BLaER1 (cell line): ENCODE data around the gene DEAF1.
"Not testable (repeated sequence)": the region's sequence is repeated elsewhere in the genome, so short reads cannot be mapped to it uniquely, and the experiment has no call there.

Experiments
- H3K27ac ChIP-seq: shearing (Covaris generic); formaldehyde crosslinking; 2 replicates; pipeline ENCODE4 v1.8.1; 2022
- H3K27me3 ChIP-seq: shearing (Covaris generic); formaldehyde crosslinking; 2 replicates; pipeline ENCODE4 v1.8.1; 2022
- H3K36me3 ChIP-seq: shearing (Covaris generic); formaldehyde crosslinking; 2 replicates; pipeline ENCODE4 v1.8.1; 2022
- H3K4me1 ChIP-seq: shearing (Covaris generic); formaldehyde crosslinking; 2 replicates; pipeline ENCODE4 v1.8.1; 2022
- H3K4me2 ChIP-seq: shearing (Covaris generic); formaldehyde crosslinking; 2 replicates; pipeline ENCODE4 v1.8.1; 2022
- H3K4me3 ChIP-seq: shearing (Covaris generic); formaldehyde crosslinking; 2 replicates; pipeline ENCODE4 v1.8.1; 2022
- H3K9ac ChIP-seq: shearing (Covaris generic); formaldehyde crosslinking; 2 replicates; pipeline ENCODE4 v1.8.1; 2022
- H3K9me3 ChIP-seq: shearing (Covaris generic); formaldehyde crosslinking; 2 replicates; pipeline ENCODE4 v1.8.1; 2022
- H4K20me1 ChIP-seq: shearing (Covaris generic); formaldehyde crosslinking; 2 replicates; pipeline ENCODE4 v1.8.1; 2022
- Cebpa-rat ChIP-seq: shearing (Covaris generic); IDR thresholded peaks from 2 replicates; pipeline ENCODE4 v1.8.1; 2022

Gene DEAF1, protein sequence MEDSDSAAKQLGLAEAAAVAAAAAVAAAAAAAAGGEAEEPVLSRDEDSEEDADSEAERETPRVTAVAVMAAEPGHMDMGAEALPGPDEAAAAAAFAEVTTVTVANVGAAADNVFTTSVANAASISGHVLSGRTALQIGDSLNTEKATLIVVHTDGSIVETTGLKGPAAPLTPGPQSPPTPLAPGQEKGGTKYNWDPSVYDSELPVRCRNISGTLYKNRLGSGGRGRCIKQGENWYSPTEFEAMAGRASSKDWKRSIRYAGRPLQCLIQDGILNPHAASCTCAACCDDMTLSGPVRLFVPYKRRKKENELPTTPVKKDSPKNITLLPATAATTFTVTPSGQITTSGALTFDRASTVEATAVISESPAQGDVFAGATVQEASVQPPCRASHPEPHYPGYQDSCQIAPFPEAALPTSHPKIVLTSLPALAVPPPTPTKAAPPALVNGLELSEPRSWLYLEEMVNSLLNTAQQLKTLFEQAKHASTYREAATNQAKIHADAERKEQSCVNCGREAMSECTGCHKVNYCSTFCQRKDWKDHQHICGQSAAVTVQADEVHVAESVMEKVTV

DNA sequence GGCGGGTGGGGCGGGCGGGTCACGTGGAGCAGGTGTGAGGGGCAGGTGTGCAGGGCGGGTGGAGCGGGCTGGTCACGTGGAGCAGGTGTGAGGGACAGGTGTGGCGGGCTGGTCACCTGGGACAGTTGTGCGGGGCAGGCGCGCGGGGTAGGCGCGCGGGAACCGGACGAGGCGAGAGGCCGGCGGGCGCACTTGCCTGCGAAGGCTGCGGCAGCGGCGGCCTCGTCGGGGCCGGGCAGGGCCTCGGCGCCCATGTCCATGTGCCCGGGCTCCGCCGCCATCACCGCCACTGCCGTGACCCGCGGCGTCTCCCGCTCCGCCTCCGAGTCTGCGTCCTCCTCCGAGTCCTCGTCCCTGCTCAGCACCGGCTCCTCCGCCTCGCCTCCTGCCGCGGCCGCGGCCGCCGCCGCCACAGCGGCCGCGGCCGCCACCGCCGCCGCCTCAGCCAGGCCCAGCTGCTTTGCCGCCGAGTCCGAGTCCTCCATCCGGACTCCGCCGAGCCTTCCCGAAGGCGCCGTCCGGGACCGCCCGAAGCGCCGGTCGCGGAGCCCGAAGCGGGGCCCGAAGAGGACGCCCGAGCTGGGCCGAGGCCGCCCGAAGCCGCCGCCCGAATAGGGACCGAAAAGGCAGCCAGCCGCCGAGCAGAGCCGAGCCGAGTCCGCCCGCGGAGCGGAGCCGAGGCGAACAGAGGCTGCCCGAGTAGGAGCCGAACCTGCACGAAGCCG, at the start of gene DEAF1:
TSS of gene DEAF1 (minus strand) at position 660 of the 725 bp plus-strand sequence. CDS start at position 485, 175 bp downstream.
- H3K4me1 ChIP-seq = peaks cover 77% of the 10 kb centered on the region

DNA sequence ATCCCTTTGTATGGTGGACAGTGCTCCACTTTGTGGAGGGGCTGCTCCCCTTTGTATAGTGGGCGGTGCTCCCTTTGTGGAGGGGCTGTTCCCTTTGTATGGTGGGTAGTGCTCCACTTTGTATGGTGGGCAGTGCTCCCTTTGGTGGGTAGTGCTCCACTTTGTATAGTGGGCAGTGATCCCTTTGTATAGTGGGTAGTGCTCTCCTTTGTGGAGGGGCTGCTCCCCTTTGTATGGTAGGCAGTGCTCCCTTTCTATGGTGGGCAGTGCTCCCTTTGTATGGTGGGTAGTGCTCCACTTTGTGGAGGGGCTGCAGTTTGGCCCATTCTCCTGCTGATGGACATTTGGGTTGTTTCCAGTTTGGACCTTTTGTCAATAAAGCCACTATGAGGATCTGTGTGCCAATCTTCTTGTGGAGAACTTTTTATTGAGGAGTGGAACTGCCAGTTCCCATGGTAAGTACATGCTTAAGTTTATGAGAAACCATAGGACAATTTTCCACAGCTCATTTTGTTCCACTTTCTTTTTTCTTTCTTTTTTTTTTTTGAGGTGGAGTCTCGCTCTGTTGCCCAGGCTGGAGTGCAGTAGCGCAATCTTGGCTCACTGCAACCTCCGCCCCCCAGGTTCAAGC, 47.7 kb upstream of the DEAF1 start:
- TF ChIP-seq Cebpa-rat = no peak
- Histone ChIP-seq H3K9ac (no peak overlapping the region), H3K27me3 (peaks cover 10% of the 10 kb centered on the region), H3K4me3 (no peak overlapping the region), H3K4me1 (peaks cover 24% of the 10 kb centered on the region), H3K36me3 (no peaks in the 10 kb centered on the region), H3K9me3 (no peaks in the 10 kb centered on the region), H4K20me1 (peaks cover 3% of the 10 kb centered on the region), H3K4me2 (no peak overlapping the region), H3K27ac (no peak overlapping the region)

More for the DNA sequence above, at the start of gene DEAF1:
- Histone ChIP-seq H3K4me3 (peak within 1 kb of the TSS; percentile 91), H3K27me3 (no peaks in the 10 kb centered on the region), H3K4me2 (peak within 1 kb of the TSS; percentile 98), H3K36me3 (peaks cover 19% of the 10 kb centered on the region), H3K27ac (peak within 1 kb of the TSS; percentile 99), H3K9me3 (no peaks in the 10 kb centered on the region), H3K9ac (peak within 1 kb of the TSS; percentile 98), H4K20me1 (peaks cover 65% of the 10 kb centered on the region)
- TF ChIP-seq Cebpa-rat = no peak

DNA sequence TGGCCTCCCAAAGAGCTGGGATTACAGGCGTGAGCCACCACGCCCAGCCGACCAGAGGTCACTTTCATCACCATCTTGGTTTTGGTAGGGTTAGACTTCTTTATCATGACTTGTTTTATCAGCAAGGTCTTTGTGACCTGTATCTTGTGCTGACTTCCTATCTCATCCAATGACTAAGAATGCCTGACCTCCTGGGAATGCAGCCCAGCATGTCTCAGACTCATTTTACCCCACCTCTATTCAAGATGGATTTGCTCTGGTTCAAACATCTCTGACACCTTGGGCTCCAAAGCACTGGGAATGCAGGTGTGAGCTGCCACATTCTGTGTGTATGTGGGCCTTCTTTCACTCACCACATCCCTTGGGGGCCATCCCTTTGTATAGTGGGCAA, 47.1 kb upstream of the DEAF1 start:
- no peak overlapping the region for H3K9ac ChIP-seq
- TF ChIP-seq Cebpa-rat = no peak
- H3K4me2 ChIP-seq = no peak overlapping the region
- no peak overlapping the region for H3K4me3 ChIP-seq
- H3K27me3 ChIP-seq = peaks cover 16% of the 10 kb centered on the region
- no peaks in the 10 kb centered on the region for H3K36me3 ChIP-seq
- no peaks in the 10 kb centered on the region for H3K9me3 ChIP-seq
- peaks cover 29% of the 10 kb centered on the region for H3K4me1 ChIP-seq
- no peak overlapping the region for H3K27ac ChIP-seq
- H4K20me1 ChIP-seq = no peaks in the 10 kb centered on the region

DNA sequence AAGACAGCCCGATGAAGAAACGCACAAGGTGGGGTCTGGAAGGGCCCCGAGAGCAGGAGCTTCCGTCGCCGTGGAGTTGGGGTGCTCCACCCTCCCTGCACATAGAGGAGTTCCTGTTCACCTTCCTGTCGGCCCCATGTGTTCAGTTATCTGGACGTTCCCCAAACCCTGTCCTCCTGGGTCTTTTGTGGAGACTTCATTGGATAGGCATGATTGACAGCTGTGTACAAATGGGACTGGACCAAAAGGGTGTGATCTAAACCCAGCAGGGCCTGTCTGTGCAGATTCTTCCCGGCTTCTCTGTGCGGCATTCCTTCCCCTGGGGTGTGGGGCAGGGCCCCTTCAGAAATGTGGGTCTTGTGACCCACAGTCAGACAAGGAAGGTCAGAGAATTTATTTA, 42.9 kb upstream of the DEAF1 start:
- H3K4me3 ChIP-seq, H3K27ac ChIP-seq, H3K36me3 ChIP-seq, H4K20me1 ChIP-seq, H3K9me3 ChIP-seq: not testable (repeated sequence)
- Histone ChIP-seq H3K4me2 (peak overlapping the region; percentile 65), H3K4me1 (peaks cover 28% of the 10 kb centered on the region), H3K27me3 (peaks cover 18% of the 10 kb centered on the region), H3K9ac (0 out of 2 replicates have a peak overlapping the region, but pooled peaks have one; percentile 3)

DNA sequence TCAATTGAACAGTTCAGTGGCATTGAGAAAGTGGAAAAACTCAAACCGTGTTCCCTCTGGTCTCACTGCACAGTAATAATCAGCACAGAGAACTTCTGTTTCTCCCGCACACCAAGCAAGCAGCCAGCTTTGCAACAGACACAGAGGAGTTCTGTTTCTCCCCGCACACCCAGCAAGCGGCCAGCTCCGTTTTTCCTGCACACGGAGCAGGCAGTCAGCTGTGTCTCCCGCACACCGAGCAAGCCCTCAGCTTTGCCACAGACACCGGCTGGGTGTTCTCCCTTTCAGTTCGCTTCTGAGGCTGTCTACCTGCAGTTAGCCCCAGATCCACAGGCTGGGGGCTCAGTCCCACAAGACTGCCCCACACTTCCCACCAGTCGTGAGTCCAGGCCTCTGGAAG, 42.3 kb upstream of the DEAF1 start:
- no peaks in the 10 kb centered on the region for H4K20me1 ChIP-seq
- no peak overlapping the region for H3K27ac ChIP-seq
- H3K4me2 ChIP-seq = peak overlapping the region; percentile 65
- H3K4me3 ChIP-seq = no peak overlapping the region
- H3K9me3 ChIP-seq = no peaks in the 10 kb centered on the region
- H3K36me3 ChIP-seq = no peaks in the 10 kb centered on the region
- peaks cover 25% of the 10 kb centered on the region for H3K4me1 ChIP-seq
- 0 out of 2 replicates have a peak overlapping the region, but pooled peaks have one; percentile 3 for H3K9ac ChIP-seq
- no peak for TF ChIP-seq Cebpa-rat
- H3K27me3 ChIP-seq = peaks cover 18% of the 10 kb centered on the region

DNA sequence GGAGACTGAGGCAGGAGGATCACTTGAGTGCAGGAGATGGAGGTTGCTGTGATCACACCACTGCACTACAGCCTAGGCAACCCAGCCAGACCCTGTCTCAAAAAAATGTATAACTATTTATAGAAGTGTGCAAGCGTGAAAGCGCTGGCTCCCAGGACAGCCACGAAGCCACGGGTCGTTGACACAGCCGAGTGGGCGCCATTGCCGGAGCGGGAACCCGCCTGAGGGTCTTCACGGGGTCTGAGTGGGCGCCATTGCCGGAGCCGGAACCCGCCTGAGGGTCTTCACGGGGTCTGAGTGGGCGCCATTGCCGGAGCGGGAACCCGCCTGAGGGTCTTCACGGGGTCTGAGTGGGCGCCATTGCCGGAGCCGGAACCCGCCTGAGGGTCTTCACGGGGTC, 39.5 kb upstream of the DEAF1 start:
- H3K9me3 ChIP-seq, H3K4me2 ChIP-seq, H3K27ac ChIP-seq, H3K4me3 ChIP-seq, H3K36me3 ChIP-seq, H3K9ac ChIP-seq, H4K20me1 ChIP-seq: not testable (repeated sequence)
- peaks cover 32% of the 10 kb centered on the region for H3K4me1 ChIP-seq
- peaks cover 18% of the 10 kb centered on the region for H3K27me3 ChIP-seq

DNA sequence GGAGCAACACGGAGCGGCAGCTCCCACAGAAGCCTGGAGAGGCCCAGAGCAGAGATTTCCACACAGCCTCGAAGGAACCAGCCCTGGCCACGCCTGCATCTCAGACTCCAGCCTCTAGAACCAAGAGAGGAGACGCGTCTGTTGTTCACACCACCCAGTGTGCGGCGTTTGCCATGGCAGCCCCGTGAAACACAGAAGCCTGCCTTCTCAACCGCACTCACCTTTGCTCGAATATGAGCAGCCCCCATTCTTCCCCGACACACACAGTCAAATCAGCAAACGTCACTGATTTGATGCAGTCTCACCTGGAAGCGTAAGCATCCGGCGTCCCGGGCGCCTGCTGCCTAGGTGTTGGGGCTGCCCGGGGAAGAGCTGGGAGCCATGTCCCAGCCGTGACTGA, 38.0 kb upstream of the DEAF1 start:
- Histone ChIP-seq H3K27me3 (peaks cover 12% of the 10 kb centered on the region), H3K36me3 (no peaks in the 10 kb centered on the region), H3K4me2 (no peak overlapping the region), H3K9me3 (no peaks in the 10 kb centered on the region), H3K4me3 (no peak overlapping the region), H3K4me1 (peaks cover 42% of the 10 kb centered on the region), H3K9ac (no peak overlapping the region), H4K20me1 (no peaks in the 10 kb centered on the region), H3K27ac (no peak overlapping the region)
- TF ChIP-seq Cebpa-rat = no peak

DNA sequence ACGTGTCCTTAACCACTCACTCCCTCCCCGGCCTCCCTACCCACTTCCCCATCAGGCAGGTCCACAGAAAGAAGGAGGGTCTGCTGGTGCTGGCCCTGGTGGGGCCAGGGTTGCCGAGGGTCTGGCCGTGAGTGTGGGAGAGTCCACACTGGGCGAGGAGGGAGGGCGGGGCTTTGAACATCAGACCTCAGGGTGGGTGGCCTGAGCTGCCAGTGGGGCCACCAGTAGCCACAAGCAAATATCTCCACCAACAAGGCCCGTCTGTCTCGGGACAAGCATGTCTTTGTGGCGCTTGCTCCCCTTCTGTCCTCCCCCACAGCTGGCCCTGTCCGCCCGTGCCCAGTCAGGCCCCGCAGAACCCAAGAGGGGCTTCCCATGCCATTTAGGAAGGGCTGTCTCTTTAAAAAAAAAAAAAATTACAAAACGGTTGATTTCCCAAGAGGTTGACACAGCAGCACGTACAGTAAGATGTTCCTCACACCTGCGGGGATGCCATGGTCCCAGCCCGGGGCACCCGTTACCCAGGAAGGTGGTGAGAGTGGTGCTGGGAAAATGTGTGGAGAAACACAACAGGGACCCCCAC, 34.6 kb upstream of the DEAF1 start:
- peak overlapping the region; percentile 44; the same call in 1 of the 2 replicates for H3K27ac ChIP-seq
- peaks cover 26% of the 10 kb centered on the region for H3K27me3 ChIP-seq
- H3K9me3 ChIP-seq = no peaks in the 10 kb centered on the region
- H3K4me2 ChIP-seq = peak overlapping the region; percentile 88
- no peak for TF ChIP-seq Cebpa-rat
- H3K36me3 ChIP-seq = no peaks in the 10 kb centered on the region
- no peak overlapping the region for H3K4me3 ChIP-seq
- peak overlapping the region; percentile 40 for H3K9ac ChIP-seq
- no peaks in the 10 kb centered on the region for H4K20me1 ChIP-seq
- H3K4me1 ChIP-seq = peaks cover 47% of the 10 kb centered on the region

DNA sequence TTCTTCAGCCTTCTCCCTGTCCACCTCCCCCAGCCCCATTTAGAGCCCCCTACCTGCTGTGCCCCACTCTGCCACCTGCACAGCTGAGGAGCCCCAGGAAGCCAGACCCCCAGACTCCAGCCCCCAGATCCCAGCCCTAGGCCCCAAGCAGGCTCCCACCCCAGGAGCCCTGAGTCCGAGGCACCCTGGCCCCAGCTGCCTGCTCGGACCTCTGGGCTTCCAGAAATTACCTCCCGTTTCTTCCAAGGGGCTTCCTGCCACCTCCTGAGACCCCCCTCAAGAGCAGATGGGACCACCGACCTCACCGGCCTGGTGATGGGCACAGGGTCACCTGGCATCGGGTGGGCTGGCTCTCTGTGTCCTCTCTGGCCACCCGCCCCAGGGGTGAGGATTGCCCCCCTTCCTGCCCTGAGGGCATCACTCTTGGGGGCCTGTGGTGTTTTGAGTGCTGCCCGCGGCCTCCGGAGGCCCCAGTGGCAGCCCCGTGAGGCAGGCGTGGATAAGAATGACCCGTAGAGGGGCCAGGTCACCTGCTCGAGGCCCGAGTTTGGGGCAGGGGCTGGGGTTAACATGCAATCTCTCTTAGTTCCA, 34.0 kb upstream of the DEAF1 start:
- no peak for TF ChIP-seq Cebpa-rat
- Histone ChIP-seq H3K4me2 (peak overlapping the region; percentile 88), H3K27ac (peak overlapping the region; percentile 44; the same call in 1 of the 2 replicates), H3K9ac (peak overlapping the region; percentile 40; the same call in 1 of the 2 replicates), H3K4me1 (peaks cover 47% of the 10 kb centered on the region), H4K20me1 (no peaks in the 10 kb centered on the region), H3K4me3 (no peak overlapping the region), H3K9me3 (no peaks in the 10 kb centered on the region), H3K36me3 (no peaks in the 10 kb centered on the region), H3K27me3 (peaks cover 32% of the 10 kb centered on the region)
